ENCODE results near the gene PRKN. TPM values are rescaled to one million over a fixed set of nuclear protein-coding genes. Genes with fewer than 3 reads are reported as not detected.
A peak's percentile ranks its signal among the peaks of the same experiment; 100 is the strongest.

Gene PRKN
- polyA plus RNA-seq, 3 donors = 8.3 to 11.0 (median 9.2) TPM

- DNase-seq (ENCODE audit: low read depth in 3 of 3, low spot score in 2 of 3) = no peak
These were observed 1281.2 kb downstream of the PRKN start for GRCh38 chr6:161446296-161446925.

DNA sequence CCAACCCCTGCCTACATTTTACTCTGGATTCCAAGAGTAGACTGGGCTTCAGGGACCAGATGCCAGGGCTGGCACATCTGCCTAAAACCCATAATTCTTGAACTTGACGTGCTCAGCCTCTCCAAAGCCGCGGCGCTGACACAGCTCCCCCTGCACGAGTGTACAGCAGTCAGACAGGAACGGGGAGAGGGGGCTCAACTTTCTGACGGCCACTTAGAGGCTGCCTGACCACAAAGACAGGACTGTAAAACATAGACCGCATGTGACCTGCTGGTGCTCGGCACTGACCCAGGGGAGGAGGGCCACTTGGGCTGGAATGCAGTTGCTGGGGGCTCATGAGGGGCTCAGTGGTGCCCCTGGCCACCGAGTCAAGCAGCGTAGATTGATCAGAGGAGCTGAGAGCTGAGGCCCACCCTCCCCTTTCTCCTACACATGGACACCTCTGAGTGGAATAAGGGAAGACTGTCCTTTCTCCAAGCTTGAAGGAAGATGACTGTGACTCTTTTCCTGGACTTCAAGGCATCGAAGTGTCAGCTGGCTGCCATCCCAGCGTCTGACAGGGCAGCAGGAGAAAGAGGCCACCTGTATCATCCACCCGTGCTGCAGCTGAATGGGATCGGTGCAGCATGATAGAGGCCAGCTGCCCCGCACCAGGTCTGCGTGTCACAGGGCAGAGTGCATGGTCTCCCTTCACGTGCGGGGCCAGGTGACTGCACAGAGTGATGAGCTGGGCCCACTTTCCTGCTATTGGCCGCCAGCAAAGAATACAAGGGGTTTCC, 1282.4 kb downstream of the PRKN start:
- DNase-seq (ENCODE audit: low read depth in 3 of 3, low spot score in 2 of 3) = no peak

DNA sequence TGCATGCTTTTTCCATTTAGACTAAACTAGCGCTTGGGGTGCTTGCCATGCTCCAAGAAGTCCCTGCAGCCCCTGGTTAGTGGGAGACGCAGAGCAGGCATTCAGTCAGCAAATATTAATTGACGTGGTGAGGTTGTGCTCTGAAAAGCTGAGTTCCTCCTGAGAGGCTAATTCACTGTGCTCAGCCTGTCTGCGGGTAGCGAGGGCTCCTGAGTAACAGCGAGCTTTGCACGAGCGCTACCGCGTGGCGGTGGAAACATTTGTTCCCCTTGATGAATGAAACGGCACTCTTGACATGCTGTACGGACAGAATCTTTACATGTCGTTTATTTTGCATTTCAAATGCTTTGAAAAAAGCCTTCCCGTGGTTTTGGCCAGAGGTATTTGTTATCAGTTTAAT, 1283.1 kb downstream of the PRKN start:
- DNase-seq (ENCODE audit: low read depth in 3 of 3, low spot score in 2 of 3) = no peak

- DNase-seq (ENCODE audit: low read depth in 3 of 3, low spot score in 2 of 3) = no peak
These were observed 1283.7 kb downstream of the PRKN start for GRCh38 chr6:161443848-161444247.

DNA sequence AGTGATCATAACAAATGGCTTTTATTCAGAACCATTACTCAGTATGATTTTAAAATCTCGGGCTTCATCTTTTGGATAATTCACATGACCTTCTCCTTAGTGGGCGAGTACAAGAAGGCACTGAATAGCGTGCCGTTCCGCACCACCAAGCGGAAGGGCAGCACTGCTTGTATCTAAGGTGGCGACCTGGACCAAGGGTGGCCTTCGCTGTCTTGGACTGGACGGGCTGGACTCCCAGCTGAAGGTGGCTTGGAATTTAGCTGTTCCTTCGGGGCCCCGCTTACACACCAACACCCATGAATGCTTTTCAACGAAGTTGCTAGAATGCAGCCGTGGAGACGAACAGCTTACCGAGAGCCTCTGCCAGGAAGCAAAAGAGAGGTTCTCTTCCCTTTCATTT, 1285.1 kb downstream of the PRKN start:
- no peak for DNase-seq (ENCODE audit: low read depth in 3 of 3, low spot score in 2 of 3)

- DNase-seq (ENCODE audit: low read depth in 3 of 3, low spot score in 2 of 3) = no peak
These were observed 1287.3 kb downstream of the PRKN start for GRCh38 chr6:161440299-161440698.

DNA sequence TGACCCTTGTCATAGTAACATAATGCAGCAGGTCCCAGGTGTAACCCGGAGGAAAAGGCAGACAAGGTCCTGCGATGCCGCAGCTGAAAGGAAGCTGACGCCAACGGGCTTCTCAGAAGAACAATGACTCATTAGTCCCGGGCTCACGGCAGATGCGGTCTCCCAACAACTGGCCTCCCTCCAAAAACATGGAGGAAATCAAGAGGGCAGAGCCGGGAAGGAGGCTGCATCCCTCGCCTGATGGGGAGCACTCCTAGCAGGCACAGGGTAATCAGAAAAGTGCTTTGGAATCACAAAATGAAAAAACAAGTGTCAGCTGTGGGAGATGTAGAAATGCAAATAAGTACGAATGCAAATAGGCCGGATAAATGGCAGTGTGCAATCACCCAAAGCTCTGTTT, 1288.5 kb downstream of the PRKN start:
- DNase-seq (ENCODE audit: low read depth in 3 of 3, low spot score in 2 of 3) = no peak

DNA sequence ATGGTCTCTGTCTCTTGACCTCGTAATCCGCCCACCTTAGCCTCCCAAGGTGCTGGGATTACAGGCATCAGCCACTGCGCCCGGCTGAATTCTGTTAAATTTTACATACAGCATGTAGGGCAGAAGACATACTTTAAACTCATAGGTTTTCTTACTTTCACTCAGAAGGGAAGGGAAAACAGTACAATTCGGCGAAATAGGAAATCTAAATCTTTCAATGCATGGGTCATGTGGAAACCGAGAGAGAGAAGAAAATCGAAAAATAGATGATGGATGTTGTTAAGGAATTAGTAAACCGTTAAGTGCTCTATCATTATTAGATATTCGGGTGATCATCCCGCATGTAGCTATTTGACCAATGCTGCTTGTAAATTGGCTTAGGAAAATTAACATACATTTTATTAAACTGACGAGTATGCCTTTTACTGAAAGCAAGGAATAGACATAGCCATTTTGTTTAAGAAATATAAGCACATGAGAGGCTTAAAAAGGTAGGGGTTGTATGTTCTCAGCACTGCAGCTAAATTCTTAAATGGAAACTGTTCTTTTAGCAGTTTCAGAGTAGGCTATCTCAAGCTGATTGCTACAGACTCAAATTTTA, 1289.0 kb downstream of the PRKN start:
- no peak for DNase-seq (ENCODE audit: low read depth in 3 of 3, low spot score in 2 of 3)

GRCh38 chr6:161437851-161438250, 1289.7 kb downstream of the PRKN start:
- no peak for DNase-seq (ENCODE audit: low read depth in 3 of 3, low spot score in 2 of 3)

DNA sequence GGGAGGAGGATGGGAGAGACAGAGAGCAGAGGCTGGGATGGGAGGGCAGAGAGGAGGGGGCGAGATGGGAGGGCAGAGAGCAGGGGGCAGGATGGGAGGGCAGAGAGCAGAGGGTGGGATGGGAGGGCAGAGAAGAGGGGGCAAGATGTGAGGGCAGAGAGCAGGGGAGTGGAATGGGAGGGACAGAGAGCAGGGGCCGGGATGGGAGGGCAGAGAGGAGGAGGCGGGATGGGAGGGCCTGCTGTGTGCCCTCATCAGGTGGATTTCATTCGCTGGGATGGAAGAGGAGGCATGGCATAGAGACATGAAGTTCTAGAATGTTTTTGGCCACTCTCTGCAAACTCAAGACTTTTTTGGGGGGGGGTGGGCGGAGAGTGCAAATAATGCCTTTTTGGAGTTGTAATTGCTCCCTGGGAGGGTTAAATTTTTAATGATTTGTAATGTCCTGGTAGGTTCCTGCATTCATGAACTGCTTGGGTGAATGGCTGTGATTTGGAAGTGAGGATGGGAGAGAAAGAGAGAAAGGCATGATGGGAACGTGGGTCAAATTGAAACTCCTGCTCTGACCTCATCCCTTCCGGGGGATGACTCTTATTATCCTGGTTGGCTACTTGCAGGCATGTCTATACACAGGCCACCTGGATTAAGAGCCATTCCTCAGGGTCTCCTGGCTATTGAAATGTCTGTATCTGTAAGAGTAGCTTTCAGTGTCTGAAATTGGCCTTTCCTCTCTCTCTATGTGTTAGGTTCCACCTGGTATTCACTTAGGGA, 1291.3 kb downstream of the PRKN start:
- no peak for DNase-seq (ENCODE audit: low read depth in 3 of 3, low spot score in 2 of 3)

- no peak for DNase-seq (ENCODE audit: low read depth in 3 of 3, low spot score in 2 of 3)
These were observed 1291.9 kb downstream of the PRKN start for GRCh38 chr6:161435748-161436070.

GRCh38 chr6:161434921-161435747, 1292.4 kb downstream of the PRKN start:
- no peak for DNase-seq (ENCODE audit: low read depth in 3 of 3, low spot score in 2 of 3)

GRCh38 chr6:161434350-161434749, 1293.2 kb downstream of the PRKN start:
- no peak for DNase-seq (ENCODE audit: low read depth in 3 of 3, low spot score in 2 of 3)

DNA sequence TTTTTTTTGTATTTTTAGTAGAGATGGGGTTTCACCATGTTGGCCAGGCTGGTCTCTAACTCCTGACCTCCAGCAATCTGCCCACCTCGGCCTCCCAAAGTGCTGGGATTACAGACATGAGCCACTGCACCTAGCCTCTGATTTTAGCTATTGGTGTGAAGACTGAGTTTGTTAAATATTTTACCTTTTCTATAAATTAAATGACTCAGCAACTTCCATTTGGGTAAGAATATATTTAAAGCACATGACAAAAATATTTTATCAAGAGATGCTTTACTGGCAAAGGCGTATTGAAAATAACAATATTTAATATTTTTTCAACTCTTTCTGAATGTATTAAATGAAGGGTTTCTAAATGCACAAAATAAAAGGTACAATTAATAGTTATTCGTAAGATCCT, 1295.0 kb downstream of the PRKN start:
- no peak for DNase-seq (ENCODE audit: low read depth in 3 of 3, low spot score in 2 of 3)

GRCh38 chr6:161429921-161430490, 1297.6 kb downstream of the PRKN start:
- no peak for DNase-seq (ENCODE audit: low read depth in 3 of 3, low spot score in 2 of 3)

DNA sequence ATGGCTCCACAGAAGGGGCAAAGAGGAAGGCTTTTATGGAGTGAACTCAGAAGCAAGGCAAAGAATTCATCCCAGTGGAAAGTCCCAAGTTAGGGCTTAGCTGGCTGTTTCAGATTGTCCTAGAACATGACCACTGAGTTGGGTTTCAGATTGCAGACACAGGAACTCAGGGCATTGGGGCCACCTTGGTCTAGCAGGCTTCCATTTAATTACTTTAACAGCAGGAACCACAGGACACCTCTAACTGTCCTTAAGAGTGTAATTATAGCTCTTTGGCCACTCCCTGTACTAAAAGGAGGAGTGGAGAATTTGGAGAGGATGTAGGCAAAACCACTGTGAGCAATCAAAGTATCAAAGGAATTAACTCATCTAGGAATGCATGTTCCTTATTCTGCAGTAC, 1303.1 kb downstream of the PRKN start:
- DNase-seq (ENCODE audit: low read depth in 3 of 3, low spot score in 2 of 3) = no peak

DNA sequence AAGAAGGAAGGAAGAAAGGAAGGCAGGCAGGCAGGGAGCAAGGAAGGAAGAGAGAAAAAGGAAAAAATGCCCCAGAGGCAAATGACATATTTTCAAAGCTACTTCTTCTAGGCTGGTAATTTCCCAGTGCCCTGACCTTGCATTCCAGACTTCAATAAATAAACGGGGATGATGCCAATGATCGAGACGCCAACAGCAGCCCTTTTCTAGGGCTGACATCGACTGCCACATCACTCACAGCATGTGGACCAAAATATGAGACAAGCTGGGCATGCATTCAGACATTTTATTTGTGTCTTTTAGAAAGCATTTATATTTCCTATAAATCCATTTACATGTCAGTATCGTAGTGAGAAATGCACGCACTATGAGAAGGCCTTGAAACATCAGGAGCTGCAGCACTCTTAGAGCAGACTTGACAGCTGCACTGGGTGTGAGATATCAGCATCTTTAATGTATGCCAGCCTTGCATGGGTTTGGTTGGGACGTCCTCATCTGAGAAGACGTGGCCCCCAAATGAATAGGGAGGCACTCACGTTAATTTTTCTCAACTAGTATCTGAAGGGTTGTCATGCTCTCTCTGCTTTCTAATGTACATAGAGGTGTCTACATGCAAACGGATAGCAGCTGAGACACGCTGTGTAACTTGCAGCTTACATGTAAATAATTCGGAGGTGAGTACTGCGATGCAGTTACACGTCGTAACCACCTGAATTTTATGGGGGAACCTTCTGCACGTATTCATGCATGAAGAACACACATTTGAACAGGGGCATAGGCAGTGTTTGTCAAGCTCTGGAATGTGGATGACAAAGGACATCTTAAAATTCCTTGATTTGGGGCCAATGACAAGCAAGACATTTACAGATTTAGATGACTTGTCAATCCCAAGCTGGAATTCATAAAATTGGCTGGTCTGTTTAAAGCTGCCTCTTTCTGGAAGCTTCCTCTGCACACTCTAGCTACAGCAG, 1304.6 kb downstream of the PRKN start:
- DNase-seq (ENCODE audit: low read depth in 3 of 3, low spot score in 2 of 3) = no peak

- DNase-seq (ENCODE audit: low read depth in 3 of 3, low spot score in 2 of 3) = peak; percentile 77 to 80 (median 77)
These were observed 1309.1 kb downstream of the PRKN start for GRCh38 chr6:161418463-161418945.
